ENCODE measurements around the gene TMEM63B. TPM values are rescaled to one million over a fixed set of nuclear protein-coding genes. Genes with fewer than 3 reads are reported as not detected.

The TMEM63B gene
- polyA plus RNA-seq, 3 donors, result 1.3 to 25.7 (median 1.9) TPM

DNA sequence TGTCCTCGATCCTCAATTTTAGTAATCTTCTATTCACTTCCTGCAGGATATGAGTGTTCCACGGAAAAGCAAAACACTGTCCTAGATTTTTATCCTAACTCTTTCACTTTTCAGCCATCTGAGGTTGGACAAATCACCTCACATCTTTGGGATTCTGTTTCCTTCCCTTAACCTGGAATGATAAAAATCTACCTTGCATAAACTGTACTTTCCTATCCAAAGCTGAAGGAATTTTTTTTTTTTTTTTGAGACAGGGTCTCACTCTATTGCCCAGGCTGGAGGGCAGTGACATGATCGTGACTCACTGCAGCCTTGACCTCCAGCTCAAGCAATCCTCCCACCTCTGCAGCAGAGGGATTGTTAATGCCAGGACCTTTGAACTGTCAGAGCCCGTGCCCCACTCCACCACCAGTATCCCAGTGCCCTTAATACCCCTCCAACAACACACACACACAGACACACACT lies 51.8 kb downstream of the TMEM63B start:
- H4K20me1 ChIP-seq (ENCODE audit: insufficient read depth, low read length), result no peaks in the 10 kb centered on the region
- no peak overlapping the region for H3K9ac ChIP-seq (ENCODE audit: insufficient read depth, low read length, poor library complexity, severe bottlenecking)
- no peak overlapping the region for H3K4me3 Mint-ChIP-seq
- no peak for DNase-seq
- 88% methylated on average over 2 of the region's 4 CpGs for WGBS (ENCODE audit: insufficient coverage)
- H3K9me3 ChIP-seq (replicated peaks in 1 of 2; ENCODE audit: control insufficient read depth in 1 of 2, insufficient read depth in 1 of 2, low read length in 2 of 2), result no peaks in the 10 kb centered on the region
- no peak overlapping the region for H3K27ac ChIP-seq (ENCODE audit: low read depth in 1 of 2, low read length in 2 of 2)
- H3K27me3 Mint-ChIP-seq (ENCODE audit: low read depth in 3 of 3), result peaks cover 6 to 9% (median 6%) of the 10 kb centered on the region in 3 donors
- H3K4me1 ChIP-seq (ENCODE audit: control insufficient read depth in 1 of 2, insufficient read depth in 2 of 2, low read length in 2 of 2), result peaks cover 11 to 13% of the 10 kb centered on the region in 2 donors
- H3K9me3 Mint-ChIP-seq, result peaks cover 0 to 2% (median 0%) of the 10 kb centered on the region in 7 donors
- TF ChIP-seq, protein P1, sequence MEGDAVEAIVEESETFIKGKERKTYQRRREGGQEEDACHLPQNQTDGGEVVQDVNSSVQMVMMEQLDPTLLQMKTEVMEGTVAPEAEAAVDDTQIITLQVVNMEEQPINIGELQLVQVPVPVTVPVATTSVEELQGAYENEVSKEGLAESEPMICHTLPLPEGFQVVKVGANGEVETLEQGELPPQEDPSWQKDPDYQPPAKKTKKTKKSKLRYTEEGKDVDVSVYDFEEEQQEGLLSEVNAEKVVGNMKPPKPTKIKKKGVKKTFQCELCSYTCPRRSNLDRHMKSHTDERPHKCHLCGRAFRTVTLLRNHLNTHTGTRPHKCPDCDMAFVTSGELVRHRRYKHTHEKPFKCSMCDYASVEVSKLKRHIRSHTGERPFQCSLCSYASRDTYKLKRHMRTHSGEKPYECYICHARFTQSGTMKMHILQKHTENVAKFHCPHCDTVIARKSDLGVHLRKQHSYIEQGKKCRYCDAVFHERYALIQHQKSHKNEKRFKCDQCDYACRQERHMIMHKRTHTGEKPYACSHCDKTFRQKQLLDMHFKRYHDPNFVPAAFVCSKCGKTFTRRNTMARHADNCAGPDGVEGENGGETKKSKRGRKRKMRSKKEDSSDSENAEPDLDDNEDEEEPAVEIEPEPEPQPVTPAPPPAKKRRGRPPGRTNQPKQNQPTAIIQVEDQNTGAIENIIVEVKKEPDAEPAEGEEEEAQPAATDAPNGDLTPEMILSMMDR (IDR thresholded peaks at IDR 0.05), result no peak
- no peaks in the 10 kb centered on the region for H3K79me2 ChIP-seq (ENCODE audit: insufficient read depth, low read length)
- no peak overlapping the region for H3K4me2 ChIP-seq (replicated peaks; ENCODE audit: extremely low read depth, low read length, poor library complexity, severe bottlenecking)
- no peak overlapping the region for H3K27ac Mint-ChIP-seq
- no peaks in the 10 kb centered on the region for H3K27me3 ChIP-seq (ENCODE audit: control insufficient read depth in 2 of 2, insufficient read depth in 2 of 2, low read length in 2 of 2)
- H3K4me1 Mint-ChIP-seq, result peaks cover 14% of the 10 kb centered on the region
- H3K36me3 ChIP-seq (replicated peaks in 1 of 2; ENCODE audit: control insufficient read depth in 1 of 2, insufficient read depth in 2 of 2, low read length in 2 of 2), result no peaks in the 10 kb centered on the region
- no peak overlapping the region for H2AFZ ChIP-seq (ENCODE audit: insufficient read depth, low read depth, low read length, poor library complexity, severe bottlenecking)
- intact Hi-C loops (cut with micrococcal nuclease), result no loop called here
- H3K36me3 Mint-ChIP-seq, result no peaks in the 10 kb centered on the region
- H3K4me3 ChIP-seq (replicated peaks in 1 of 3; ENCODE audit: low read depth in 2 of 3, low read length in 3 of 3), result no peak overlapping the region

DNA sequence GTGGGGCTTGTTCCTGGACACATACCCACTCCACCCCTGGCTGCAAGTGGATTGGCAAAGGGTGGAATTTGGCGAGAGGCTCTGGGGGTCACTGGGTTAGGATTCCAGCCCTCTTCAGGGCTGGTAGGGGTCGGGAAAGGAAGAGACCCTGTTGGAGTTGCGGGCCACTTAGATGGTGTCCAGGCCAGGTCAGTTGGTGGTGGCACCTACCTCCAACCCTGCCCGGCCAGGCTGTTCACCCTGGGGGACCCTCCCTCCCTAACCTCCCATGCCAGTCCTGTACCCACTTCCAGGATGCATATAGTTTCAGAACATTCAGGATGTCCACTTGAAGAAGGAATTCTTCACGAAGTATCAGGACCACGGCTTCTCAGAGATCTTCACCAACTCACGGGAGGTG lies 52.3 kb downstream of the TMEM63B start:
- no peak overlapping the region for H3K27ac ChIP-seq (ENCODE audit: low read depth in 1 of 2, low read length in 2 of 2)
- H3K4me3 Mint-ChIP-seq, result no peak overlapping the region

More for the DNA sequence above, 52.3 kb downstream of the TMEM63B start:
- Mint-ChIP-seq H3K27me3 (ENCODE audit: low read depth in 3 of 3) (peaks cover 6 to 9% (median 6%) of the 10 kb centered on the region in 3 donors), H3K4me1 (peaks cover 14% of the 10 kb centered on the region), H3K27ac (no peak overlapping the region), H3K36me3 (no peaks in the 10 kb centered on the region), H3K9me3 (peaks cover 0 to 1% (median 0%) of the 10 kb centered on the region in 7 donors)
- no peak overlapping the region for H3K9ac ChIP-seq (ENCODE audit: insufficient read depth, low read length, poor library complexity, severe bottlenecking)
- no peak overlapping the region for H2AFZ ChIP-seq (ENCODE audit: insufficient read depth, low read depth, low read length, poor library complexity, severe bottlenecking)
- no peak overlapping the region for H3K4me2 ChIP-seq (replicated peaks; ENCODE audit: extremely low read depth, low read length, poor library complexity, severe bottlenecking)
- 95% methylated on average over 5 of the region's 7 CpGs for WGBS (ENCODE audit: insufficient coverage)
- no peaks in the 10 kb centered on the region for H3K36me3 ChIP-seq (replicated peaks in 1 of 2; ENCODE audit: control insufficient read depth in 1 of 2, insufficient read depth in 2 of 2, low read length in 2 of 2)
- H3K4me1 ChIP-seq (ENCODE audit: control insufficient read depth in 1 of 2, insufficient read depth in 2 of 2, low read length in 2 of 2), result peaks cover 11 to 13% of the 10 kb centered on the region in 2 donors
- no peaks in the 10 kb centered on the region for H3K9me3 ChIP-seq (replicated peaks in 1 of 2; ENCODE audit: control insufficient read depth in 1 of 2, insufficient read depth in 1 of 2, low read length in 2 of 2)
- DNase-seq, result no peak
- H3K4me3 ChIP-seq (replicated peaks in 1 of 3; ENCODE audit: low read depth in 2 of 3, low read length in 3 of 3), result no peak overlapping the region
- no peaks in the 10 kb centered on the region for H4K20me1 ChIP-seq (ENCODE audit: insufficient read depth, low read length)
- H3K27me3 ChIP-seq (ENCODE audit: control insufficient read depth in 2 of 2, insufficient read depth in 2 of 2, low read length in 2 of 2), result no peaks in the 10 kb centered on the region
- TF ChIP-seq, protein P1 (IDR thresholded peaks at IDR 0.05), result no peak
- no peaks in the 10 kb centered on the region for H3K79me2 ChIP-seq (ENCODE audit: insufficient read depth, low read length)
- intact Hi-C loops (cut with micrococcal nuclease), result no loop called here
